Activated naive CD4-positive, alpha-beta T cell treated with Interleukin-2 at 50 U/mL for 16 hours (primary cell): Measurements from ENCODE around the gene FIGN.

Source experiments
- DNase-seq: peaks from one replicate; pipeline ENCODE4 v3.0.0-alpha.2; 2020

The FIGN gene

GRCh38 chr2:163735685-163736432 lies at the start of gene FIGN:
Gene FIGN, minus strand, starts transcription at chr2:163736008. Its CDS starts 1,081 bp downstream, at chr2:163734927.
- DNase-seq: no peak

- DNase-seq: no peak
These were observed 49.4 kb upstream of the FIGN start for GRCh38 chr2:163785162-163785561.

GRCh38 chr2:163779970-163780597 lies 44.3 kb upstream of the FIGN start:
- DNase-seq: no peak

- DNase-seq: no peak
These were observed 42.4 kb upstream of the FIGN start for GRCh38 chr2:163778045-163778781.

GRCh38 chr2:163775304-163775703 lies 39.5 kb upstream of the FIGN start:
- DNase-seq: no peak

GRCh38 chr2:163774862-163775261 lies 39.1 kb upstream of the FIGN start:
- no peak for DNase-seq

- no peak for DNase-seq
These were observed 37.5 kb upstream of the FIGN start for GRCh38 chr2:163773276-163773675.

GRCh38 chr2:163771596-163771995 lies 35.8 kb upstream of the FIGN start:
- DNase-seq: no peak

GRCh38 chr2:163768881-163769695 lies 33.3 kb upstream of the FIGN start:
- DNase-seq: no peak

GRCh38 chr2:163767097-163767496 lies 31.3 kb upstream of the FIGN start:
- DNase-seq: no peak

- no peak for DNase-seq
These were observed 28.8 kb upstream of the FIGN start for GRCh38 chr2:163764566-163764965.

GRCh38 chr2:163759013-163759412 lies 23.2 kb upstream of the FIGN start:
- DNase-seq: no peak

- no peak for DNase-seq
These were observed 22.0 kb upstream of the FIGN start for GRCh38 chr2:163757814-163758213.

GRCh38 chr2:163756588-163756987 lies 20.8 kb upstream of the FIGN start:
- no peak for DNase-seq

- no peak for DNase-seq
These were observed 19.6 kb upstream of the FIGN start for GRCh38 chr2:163755366-163755765.

GRCh38 chr2:163753726-163754125 lies 17.9 kb upstream of the FIGN start:
- DNase-seq: no peak

- DNase-seq: no peak
These were observed 16.5 kb upstream of the FIGN start for GRCh38 chr2:163752267-163752666.

- no peak for DNase-seq
These were observed 15.9 kb upstream of the FIGN start for GRCh38 chr2:163751696-163752095.

- DNase-seq: no peak
These were observed 12.6 kb upstream of the FIGN start for GRCh38 chr2:163748420-163748819.

GRCh38 chr2:163741435-163741834 lies 5.6 kb upstream of the FIGN start:
- DNase-seq: no peak

GRCh38 chr2:163737563-163737962 lies 1.8 kb upstream of the FIGN start:
- no peak for DNase-seq

- no peak for DNase-seq
These were observed 1.3 kb upstream of the FIGN start for GRCh38 chr2:163737190-163737439.

- DNase-seq: no peak
These were observed 803 bp upstream of the FIGN start for GRCh38 chr2:163736433-163737189.
